ENCODE results near the gene ACAP3.

- TF ChIP-seq, protein P1, sequence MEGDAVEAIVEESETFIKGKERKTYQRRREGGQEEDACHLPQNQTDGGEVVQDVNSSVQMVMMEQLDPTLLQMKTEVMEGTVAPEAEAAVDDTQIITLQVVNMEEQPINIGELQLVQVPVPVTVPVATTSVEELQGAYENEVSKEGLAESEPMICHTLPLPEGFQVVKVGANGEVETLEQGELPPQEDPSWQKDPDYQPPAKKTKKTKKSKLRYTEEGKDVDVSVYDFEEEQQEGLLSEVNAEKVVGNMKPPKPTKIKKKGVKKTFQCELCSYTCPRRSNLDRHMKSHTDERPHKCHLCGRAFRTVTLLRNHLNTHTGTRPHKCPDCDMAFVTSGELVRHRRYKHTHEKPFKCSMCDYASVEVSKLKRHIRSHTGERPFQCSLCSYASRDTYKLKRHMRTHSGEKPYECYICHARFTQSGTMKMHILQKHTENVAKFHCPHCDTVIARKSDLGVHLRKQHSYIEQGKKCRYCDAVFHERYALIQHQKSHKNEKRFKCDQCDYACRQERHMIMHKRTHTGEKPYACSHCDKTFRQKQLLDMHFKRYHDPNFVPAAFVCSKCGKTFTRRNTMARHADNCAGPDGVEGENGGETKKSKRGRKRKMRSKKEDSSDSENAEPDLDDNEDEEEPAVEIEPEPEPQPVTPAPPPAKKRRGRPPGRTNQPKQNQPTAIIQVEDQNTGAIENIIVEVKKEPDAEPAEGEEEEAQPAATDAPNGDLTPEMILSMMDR (IDR thresholded peaks at IDR 0.05; ENCODE audit: low read length): no peak
- TF ChIP-seq EZH2 (optimal IDR thresholded peaks at IDR 0.05; ENCODE audit: low read depth, low read length): no peak
Measured at GRCh38 chr1:1304331-1305299, 3.1 kb downstream of the ACAP3 start.

Data from MM.1S (cell line).